ENCODE measurements around the gene PRRT1.

GRCh38 chr6:32156891-32157290 lies 5.2 kb upstream of the PRRT1 start:
- TF ChIP-seq, protein P1, sequence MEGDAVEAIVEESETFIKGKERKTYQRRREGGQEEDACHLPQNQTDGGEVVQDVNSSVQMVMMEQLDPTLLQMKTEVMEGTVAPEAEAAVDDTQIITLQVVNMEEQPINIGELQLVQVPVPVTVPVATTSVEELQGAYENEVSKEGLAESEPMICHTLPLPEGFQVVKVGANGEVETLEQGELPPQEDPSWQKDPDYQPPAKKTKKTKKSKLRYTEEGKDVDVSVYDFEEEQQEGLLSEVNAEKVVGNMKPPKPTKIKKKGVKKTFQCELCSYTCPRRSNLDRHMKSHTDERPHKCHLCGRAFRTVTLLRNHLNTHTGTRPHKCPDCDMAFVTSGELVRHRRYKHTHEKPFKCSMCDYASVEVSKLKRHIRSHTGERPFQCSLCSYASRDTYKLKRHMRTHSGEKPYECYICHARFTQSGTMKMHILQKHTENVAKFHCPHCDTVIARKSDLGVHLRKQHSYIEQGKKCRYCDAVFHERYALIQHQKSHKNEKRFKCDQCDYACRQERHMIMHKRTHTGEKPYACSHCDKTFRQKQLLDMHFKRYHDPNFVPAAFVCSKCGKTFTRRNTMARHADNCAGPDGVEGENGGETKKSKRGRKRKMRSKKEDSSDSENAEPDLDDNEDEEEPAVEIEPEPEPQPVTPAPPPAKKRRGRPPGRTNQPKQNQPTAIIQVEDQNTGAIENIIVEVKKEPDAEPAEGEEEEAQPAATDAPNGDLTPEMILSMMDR (IDR thresholded peaks at IDR 0.05), result no peak
- TF ChIP-seq POLR2A (IDR thresholded peaks at IDR 0.05) (no peak), POLR2AphosphoS5 (IDR thresholded peaks at IDR 0.05) (no peak), EP300 (IDR thresholded peaks at IDR 0.05) (no peak)
